GM13977 (cell line): ENCODE results near the gene KCNK1.

Experiments used
- DNase-seq: peaks from one replicate; pipeline ENCODE4 v3.0.0; 2012; ENCODE audit warnings: low spot score
- CTCF ChIP-seq: IDR thresholded peaks from 2 replicates; pipeline ENCODE4 v1.5.1; 2012; ENCODE audit warnings: mild to moderate bottlenecking, control low read depth; ENCODE audit not compliant: insufficient read depth; ENCODE audit errors: extremely low read depth, missing control alignments
- in situ Hi-C: fragments of 300-500 bp; cut with MboI; formaldehyde crosslinking; loops from one replicate; pipeline ENCODE4 v1.12.0; 2022; ENCODE audit warnings: low sequenced_read_pairs, low pct_unique_long_range_greater_than_20kb, mixed read lengths, inconsistent platforms; ENCODE audit not compliant: unreplicated experiment

Gene KCNK1

GRCh38 chr1:233587958-233588799 lies 25.7 kb upstream of the KCNK1 start:
- TF ChIP-seq CTCF = no peak

GRCh38 chr1:233597489-233597901 lies 16.4 kb upstream of the KCNK1 start:
- TF ChIP-seq CTCF = no peak
- DNase-seq = no peak

More at GRCh38 chr1:233587958-233588799, 25.7 kb upstream of the KCNK1 start:
- in situ Hi-C loops = no loop called here
- DNase-seq = no peak

GRCh38 chr1:233598891-233599541 lies 14.9 kb upstream of the KCNK1 start:
- no peak for TF ChIP-seq CTCF
- DNase-seq = peak; percentile 55
- in situ Hi-C loops = no loop called here

More at GRCh38 chr1:233597489-233597901, 16.4 kb upstream of the KCNK1 start:
- in situ Hi-C loops = no loop called here

- TF ChIP-seq CTCF = no peak
- in situ Hi-C loops = no loop called here
- DNase-seq = peak; percentile 36
These were observed 14.3 kb upstream of the KCNK1 start for GRCh38 chr1:233599542-233600073.

GRCh38 chr1:233600488-233600887 lies 13.4 kb upstream of the KCNK1 start:
- DNase-seq = no peak
- TF ChIP-seq CTCF = no peak
- in situ Hi-C loops = no loop called here

GRCh38 chr1:233603478-233603877 lies 10.4 kb upstream of the KCNK1 start:
- TF ChIP-seq CTCF = no peak
- DNase-seq = no peak
- in situ Hi-C loops = no loop called here
